Stimulated activated CD4-positive, alpha-beta T cell treated with anti-CD3 and anti-CD28 coated beads, Interleukin-2, amount 100 ng/mL, for 24 hours (primary cell): ENCODE results near the gene RNF8.
A peak's percentile ranks its signal among the peaks of the same experiment; 100 is the strongest.
"Not testable (repeated sequence)": the region's sequence is repeated elsewhere in the genome, so short reads cannot be mapped to it uniquely, and the experiment has no call there.

Experiments used
- DNase-seq, 2 donors: peaks; one replicate each; pipeline ENCODE4 v3.0.0-alpha.2; 2020

RNF8 gene

DNA sequence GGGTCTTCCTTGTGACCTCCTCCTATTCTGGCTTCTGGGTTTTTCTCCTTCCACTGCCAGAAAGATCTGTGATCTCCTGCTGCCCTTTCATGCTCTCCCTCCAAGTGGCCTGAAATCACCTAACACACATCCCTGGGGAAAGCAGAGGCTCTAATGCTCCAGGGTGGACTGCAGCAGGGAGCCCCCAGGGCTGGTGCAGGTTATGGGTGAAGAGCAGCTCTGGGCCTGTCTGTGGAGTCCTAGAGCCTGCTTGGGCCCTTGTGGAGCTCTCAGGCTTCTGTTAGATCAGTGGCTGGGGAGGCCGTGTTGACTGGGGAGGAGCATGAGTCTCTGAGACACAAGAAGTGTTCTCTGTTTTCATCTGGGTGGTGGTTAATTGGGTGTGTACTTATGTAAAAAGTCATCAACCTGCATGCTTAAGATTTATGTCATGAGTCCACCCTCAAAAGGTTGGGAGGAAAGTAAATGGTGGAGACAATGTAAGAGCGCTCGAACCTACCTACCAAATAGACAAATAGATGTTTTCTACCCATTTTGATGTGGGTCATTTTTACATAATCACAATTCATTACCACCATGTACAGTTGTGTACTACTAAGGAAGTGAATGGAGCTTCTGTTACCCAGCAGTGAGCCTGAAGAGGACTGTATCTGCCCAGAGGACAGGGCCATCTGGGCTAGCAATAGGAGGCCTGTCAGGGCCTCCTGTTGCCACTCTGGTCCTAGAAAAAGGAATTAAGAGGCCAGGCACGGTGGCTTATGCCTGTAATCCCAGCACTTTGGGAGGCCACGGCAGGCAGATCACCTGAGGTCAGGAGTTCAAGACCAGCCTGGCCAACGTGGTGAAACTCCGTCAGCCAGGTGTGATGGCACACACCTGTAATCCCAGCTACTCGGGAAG is 32.0 kb upstream of the RNF8 start:
- DNase-seq: no peak

DNA sequence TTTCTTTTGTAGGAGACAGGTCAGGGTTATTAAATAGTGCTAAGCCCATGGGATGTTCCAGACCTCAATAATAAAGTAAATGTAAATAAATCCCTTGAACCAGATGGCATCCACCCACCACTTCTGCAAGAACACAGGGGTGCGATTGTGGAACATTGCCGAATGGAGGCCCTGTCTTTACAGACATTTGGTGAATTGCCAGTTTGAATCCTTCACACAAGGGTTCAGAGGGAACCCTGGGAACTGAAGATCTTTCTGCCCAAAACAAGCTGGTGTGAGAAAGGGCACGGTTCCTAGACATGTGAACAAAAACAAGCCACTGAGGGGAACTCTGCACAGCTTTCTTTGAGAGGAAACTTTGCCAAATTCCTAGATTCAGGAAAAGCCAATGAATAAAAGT is 30.2 kb upstream of the RNF8 start:
- no peak for DNase-seq

DNA sequence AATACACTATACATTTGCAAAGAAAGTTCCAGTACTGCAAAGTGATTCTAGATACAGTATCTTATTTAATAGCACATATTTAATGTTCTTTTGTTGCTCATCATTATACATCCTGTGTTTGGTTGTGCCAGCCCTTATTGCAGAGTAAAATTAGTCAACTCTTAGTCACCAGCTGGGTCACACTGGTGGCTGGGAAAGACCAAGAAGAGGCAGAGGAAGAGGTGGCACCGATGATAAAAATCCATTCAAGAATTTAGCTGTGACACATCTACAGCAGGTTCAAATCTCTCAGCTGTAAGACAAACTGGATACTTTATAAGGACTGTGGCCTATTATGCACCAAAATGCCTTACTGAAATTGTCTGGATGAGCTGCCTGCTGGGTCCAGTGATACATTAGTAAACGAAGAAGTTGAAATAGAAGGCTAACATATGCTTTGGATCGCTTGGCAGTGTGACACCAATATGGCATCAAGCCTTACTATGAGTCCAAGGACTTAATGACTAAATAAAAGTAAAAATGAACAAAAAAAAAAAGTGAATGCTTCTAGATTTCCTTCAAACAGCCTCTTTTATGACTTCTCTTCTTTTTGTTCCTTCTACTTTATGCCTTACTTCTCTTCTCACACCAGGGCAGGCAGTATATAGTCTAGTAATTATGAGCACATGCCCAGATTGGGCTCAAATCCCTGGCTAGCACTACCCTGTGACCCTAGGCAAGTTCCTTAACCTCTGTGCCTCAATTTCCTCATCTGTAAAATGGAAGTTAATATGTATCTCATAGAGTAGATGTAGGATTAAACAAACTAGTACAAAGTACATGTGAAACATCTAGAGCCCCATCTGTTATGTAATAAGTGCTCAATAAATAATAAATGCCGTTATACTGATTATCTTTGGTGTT is 29.4 kb upstream of the RNF8 start:
- peak; percentile 5 to 24 for DNase-seq

DNA sequence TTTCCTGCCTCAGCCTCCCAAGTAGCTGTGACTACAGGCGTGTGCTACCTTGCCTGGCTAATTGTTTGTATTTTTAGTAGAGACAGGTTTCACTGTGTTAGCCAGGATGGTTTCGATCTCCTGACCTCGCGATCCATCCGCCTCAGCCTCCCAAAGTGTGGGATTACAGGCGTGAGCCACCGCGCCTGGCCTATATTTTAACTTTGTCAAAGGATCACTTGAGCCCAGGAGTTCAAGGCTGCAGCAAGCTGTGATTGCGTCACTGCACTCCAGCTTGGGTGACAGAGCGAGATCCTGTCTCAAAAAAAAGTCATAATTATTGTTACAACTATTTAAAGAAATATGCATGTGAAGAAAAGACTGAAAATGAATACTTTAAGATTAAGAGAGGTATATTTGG is 23.4 kb upstream of the RNF8 start:
- DNase-seq: not testable (repeated sequence)

DNA sequence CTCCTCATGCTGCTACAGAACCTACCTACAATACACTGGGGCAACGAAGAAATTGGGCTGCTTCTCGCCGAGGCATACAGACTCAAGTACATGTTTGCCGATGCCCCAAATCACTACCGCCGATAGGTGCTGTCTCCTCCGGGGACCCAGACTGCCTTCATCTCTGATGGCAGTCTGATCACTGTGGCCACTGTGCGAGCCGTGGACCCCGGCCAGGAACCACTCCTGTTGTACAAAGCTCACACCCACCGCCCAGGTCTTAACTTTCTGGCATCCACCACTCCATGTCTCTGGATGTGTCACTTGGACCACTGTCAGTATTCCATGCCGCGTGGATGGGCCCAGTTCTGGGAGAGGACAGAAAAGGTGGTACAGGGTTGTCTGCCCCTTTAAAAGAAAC is 22.7 kb upstream of the RNF8 start:
- no peak for DNase-seq

DNA sequence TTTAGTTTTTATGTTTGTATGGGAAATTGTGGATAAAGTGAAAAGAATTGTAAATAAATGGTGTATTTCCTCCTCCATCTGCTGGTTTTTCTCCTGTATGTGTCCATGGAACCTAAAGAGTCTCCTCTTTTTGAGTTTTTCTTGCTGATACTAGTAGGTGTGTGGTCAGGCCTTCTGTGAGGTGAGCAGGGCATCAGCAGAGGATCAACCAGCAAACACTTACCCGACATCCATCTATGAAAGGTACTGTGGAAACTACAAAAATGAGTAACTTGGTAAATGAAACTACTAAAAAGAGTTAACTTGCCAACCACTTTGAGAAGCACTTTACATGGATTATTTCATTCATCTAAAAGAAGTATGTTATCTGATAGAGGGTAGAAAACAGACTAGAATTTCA is 20.9 kb upstream of the RNF8 start:
- no peak for DNase-seq

DNA sequence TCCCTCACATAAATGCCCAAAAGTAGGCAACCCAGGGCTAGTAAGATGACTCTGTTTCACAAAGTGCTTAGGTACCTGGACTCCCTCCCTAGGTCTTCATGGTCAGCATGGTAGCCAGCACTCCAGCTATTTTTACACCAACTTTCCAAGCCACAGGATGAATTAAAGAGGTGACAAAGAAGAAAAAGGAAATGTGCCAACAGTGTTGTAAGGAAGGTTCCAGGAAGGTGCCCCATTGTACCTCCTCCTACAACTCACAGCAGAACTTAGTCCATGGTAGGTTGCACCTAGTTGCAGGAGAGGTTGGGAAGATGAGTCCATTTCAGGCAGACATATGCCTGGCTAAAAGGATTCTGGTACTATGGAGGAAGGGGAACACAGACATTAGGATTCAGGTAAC is 19.7 kb upstream of the RNF8 start:
- no peak for DNase-seq

DNA sequence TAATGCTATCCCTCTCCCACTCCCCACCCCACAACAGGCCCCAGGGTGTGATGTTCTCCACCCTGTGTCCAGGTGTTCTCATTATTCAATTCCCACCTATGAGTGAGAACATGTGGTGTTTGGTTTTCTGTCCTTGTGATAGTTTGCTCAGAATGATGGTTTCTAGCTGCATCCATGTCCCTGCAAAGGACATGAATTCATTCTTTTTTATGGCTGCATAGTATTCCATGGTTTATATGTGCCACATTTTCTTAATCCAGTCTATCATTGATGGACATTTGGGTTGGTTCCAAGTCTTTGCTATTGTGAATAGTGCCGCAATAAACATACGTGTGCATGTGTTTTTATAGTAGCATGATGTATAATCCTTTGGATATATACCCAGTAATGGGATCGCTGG is 15.5 kb upstream of the RNF8 start:
- not testable (repeated sequence) for DNase-seq

DNA sequence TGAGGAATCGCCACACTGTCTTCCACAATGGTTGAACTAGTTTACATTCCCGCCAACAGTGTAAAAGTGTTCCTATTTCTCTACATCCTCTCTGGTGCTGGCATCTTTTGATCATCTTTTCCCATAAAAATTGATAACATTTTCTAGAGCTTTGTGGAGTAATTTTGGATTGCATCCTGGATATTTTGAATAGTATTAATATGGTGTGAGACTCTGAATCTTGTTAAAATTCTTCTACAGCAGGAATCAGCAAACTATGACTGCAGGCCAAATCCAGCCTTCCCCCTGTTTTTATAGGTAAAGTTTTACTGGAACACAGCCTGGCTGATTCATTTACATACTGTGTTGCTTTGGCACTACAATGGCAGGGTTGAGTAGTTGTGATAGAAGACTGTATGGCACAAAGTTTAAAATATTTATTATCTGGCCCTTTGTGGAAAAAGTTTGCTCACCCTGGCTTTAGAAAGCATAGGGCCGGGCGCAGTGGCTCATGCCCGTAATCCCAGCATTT is 15.0 kb upstream of the RNF8 start:
- DNase-seq: no peak

DNA sequence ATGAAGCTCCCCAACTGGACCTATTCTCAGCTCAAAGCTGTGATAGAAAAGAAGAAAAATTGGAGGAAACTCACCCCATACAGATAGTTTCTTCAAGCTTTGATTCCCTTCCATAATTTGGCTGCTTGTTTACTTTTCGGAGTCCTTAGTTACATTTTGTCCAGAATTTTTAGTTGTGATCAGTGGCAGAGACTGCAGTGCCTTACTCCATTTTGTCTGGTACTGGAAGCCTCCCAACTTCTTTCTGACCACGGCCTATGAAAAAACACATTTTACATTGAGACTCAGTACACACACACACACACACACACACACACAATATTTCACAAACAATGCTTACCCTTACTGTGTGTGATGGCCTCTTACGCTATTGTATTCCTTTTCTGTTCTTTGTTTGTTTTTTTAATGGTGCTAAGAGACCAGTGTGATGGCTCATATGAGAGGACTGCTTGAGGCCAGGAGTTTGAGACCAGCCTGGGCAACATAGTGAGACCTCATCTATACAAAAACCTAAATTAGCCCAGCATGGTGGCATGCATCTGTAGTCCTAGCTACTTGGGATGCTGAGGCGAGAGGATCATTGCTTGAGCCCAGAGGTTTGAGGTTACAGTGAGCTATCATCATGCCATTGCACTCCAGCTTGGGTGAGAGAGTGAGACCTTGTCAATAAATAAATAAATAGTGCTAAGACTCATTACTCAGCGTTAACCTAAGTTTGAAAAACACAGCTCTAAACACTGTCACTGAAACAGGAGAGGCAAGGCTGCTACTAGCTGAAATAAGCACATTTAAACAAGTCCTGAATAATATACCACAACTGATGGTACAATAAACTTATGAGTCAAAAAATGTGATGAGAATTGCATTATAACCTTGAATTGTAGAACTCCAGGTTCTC is 13.8 kb upstream of the RNF8 start:
- DNase-seq: no peak

DNA sequence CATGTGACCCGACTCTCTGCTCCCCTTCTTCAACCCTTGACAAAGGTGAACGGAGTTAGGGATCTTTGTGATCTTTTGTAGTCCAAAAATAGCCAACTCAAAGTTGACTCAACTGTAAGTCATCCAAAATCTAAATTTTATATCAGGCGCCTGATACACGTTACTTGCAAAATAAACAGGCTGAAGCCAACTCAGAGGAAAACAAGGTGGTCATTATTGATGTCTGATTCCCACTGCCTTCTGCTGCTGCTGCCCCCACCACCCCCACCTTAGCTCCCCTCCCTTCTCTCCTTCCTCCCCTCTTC is 13.2 kb upstream of the RNF8 start:
- no peak for DNase-seq

DNA sequence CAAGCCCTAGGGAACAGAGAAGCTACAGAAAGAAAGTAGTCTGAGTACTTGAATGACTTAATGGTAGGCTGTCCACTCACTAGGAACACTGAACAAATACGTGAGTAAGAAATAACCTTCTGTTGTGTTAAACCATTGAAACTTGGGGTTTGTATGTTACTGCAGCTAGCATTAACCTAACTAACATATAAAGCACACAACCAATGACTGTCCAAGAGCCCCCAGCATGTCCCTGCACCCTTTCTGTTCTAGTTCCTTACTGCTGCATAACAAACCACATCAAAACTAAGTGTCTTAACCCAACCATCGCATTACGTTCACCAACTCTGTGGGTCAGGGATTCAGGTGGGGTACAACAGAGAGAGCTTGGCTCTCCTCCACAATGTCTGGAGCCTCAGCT is 10.5 kb upstream of the RNF8 start:
- DNase-seq: no peak

DNA sequence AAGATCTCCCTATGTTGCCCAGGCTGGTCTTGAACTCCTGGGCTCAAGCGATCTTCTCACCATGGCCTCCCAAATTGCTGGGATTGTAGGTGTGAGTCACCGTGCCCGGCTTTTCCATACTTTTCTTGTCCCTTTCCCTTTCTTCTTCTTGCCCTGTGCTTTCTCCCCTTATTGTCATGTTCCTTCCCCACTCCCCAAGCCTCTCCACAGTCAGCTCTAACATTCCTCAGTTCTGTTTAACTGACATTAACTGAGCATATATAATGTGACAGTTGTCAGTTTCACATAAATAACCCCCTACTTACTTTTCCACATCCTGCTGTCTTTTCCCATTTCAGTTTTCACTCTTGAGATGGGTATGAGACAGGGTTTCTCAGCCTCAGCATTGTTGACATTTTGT is 9.5 kb upstream of the RNF8 start:
- no peak for DNase-seq

DNA sequence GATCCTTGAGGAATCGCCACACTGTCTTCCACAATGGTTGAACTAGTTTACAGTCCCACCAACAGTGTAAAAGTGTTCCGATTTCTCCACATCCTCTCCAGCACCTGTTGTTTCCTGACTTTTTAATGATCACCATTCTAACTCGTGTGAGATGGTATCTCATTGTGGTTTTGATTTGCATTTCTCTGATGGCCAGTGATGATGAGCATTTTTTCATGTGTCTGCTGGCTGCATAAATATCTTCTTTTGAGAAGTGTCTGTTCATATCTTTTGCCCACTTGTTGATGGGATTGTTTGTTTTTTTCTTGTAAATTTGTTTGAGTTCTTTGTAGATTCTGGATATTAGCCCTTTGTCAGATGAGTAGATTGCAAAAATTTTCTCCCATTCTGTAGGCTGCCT is 8.0 kb upstream of the RNF8 start:
- DNase-seq: not testable (repeated sequence)

DNA sequence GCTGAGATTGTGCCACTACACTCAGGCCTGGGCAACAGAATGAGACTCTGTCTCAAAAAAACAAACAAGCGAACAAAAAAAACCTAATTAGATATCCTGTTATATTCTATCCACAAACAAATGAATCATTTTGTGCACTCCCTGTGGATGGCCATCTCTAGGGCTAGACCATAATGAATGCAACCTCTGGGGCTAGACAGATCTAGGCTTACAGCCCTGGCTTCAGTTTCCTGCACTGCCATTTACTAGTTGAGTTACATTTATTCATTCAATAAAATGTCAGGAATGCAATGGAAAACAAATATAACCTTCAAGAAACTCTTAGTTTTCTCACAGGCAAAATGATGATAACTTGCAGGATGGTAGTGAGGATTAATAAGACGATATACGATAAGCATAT is 6.6 kb upstream of the RNF8 start:
- DNase-seq: no peak

DNA sequence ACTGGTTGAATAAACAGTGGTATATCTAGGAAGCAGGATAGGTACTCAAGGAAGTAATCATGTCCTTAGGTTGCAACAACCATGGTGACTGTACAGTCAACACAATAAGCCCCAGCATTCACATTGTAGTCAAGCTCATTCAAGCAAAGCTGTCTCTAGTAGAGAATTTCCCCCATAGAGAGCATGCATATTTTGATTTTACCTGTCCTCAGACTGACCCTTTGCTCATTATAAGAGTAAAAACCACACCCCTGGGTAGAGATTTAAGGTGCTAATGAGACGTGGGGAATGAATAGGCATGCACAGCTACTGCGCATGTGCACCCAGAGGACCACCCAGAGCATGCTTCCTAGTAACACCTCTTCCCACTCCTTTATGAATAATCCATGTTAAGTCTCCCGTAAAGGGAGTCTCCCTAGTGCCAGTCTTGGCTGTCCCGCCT is 6.1 kb upstream of the RNF8 start:
- no peak for DNase-seq

DNA sequence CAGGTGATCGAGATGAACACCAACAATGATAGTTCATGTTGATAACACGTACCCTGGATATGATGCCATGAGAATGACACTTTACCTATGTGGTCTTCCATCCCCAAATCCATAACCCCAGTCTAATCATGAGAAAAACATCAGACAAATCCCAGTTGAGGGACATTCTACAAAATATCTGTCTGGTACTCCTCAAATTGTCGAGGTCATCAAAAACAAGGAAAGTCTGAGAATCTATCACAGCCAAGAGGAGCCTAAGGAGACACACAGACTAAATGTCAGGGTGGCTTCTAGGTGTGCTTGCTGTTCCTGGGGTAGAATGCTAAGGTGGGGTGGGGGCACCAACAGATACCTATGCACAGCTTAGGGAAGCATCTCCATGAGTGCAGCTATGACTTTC is 2.8 kb upstream of the RNF8 start:
- DNase-seq: no peak

DNA sequence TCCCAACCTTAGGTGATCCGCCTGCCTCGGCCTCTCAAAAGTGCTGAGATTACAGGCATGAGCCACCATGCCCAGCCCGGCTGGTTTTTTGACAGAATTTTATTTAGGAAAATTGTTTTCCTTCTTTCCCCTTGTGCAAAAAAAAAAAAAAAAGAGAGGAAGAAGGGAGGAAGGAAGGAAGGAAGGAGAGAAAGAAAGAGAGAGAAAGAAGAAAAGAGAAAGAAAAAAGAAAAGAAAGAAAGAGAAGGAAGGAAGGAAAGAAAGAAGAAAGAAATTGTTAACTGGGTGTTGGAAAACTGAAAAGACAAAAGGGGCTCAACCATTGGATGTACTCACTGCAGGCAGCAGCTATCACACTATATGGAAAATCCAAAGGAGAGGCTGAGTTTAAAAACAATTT is 1.4 kb upstream of the RNF8 start:
- no peak for DNase-seq

DNA sequence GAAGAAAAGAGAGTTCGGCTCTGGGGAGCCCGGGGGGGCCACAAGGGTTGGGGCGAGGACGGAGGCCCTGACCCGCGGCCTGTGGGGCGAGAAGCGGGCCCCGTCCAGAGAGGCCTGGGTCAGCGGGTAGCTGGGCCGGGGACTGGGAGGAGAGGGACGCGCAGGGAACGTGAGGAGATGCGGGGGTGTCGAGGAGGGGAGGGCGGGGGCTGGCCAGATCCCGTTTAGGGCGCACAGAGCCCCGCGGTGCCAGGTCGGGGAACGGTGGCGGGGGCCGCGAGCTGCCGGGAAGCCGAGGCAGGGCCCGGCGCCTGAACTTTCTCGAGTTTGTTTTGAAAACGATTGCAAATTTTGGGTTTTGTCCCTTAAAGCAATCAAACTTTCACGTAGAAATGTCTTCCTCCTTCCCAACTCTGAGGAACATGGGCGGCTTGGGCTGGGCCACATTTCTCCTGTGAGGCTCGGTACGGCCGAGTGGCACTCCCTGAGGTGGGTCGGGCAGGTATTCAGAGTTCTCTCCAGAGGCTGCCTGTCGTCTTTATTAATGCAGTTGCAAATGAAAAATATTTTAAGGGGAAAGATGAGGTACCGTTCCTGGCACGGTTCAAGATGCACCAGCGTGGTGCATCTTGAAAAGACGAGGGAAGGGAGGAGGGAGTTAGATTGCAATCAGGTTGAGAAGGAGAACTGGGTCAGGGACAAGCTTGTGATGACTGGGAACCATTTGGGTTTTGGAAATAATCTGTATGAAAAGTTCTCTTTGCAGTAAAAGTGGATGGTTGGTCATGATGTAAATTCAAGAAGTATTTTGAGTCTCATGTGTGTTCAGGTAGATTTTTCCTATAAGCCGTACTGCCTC is 972 bp downstream of the RNF8 start:
- DNase-seq: peak; percentile 24 to 36

DNA sequence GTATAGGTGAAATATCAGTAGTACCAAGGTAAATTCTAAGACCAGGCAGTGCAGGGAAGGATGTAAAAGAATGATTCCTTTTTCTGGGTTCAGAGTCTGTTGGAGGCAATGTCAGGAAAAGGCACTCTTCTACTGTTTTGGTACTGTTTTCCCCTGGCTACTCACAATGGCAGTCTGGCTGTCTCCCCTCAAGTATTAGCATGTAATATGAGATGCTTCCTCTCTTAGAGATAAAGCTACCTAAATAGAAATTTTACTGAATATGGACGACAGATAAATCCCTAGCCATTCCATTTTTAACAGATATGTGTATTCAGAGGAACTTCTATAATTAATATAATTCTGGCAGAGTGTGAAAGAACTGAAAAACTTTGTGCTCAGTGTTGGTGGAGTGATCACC is 3.5 kb downstream of the RNF8 start:
- no peak for DNase-seq

DNA sequence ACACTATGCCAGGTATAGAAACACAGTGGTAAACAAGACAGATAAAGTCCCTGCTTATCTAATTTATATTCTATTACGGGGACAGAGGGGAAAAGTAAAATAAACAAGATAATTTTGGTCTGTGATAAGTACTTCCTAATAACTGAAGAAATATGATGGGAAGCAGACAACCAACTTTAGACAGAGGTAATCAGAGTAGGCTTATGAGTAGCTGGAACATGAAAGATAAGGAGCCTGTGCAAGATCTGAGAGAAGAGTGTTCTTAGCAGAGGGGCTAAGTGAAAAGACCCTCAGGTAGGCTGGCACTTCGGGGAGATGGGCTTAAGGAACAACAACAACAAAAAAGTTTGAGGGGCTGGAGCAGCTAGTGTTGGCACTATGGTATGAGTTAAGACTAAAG is 4.1 kb downstream of the RNF8 start:
- no peak for DNase-seq

DNA sequence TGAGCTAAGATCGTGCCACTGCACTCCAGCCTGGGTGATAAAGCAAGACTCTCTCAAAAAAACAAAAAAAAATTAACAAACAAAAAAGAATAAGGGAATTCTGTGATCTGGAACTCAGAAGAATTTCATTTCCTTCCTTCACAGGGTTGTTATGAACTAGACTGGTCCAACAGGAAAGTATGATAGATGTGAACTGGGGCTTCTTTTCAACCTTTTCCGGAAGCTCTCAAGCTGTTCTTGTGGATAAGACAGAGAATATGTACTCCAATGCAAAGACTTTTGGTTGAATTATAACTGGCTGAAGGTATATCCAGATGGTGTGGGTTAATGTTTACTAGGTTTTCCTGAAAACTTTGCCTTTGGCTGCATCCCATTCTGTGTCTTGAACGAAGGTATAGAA is 5.3 kb downstream of the RNF8 start:
- DNase-seq: no peak
